Astrocyte (in vitro differentiated cells and primary cell): Measurements from ENCODE around the gene CCNL2. TPM values are rescaled to one million over a fixed set of nuclear protein-coding genes. Genes with fewer than 3 reads are reported as not detected.
A peak's percentile ranks its signal among the peaks of the same experiment; 100 is the strongest.

Source experiments
- DNase-seq: peaks from one replicate; pipeline ENCODE4 v3.0.0-alpha.2; 2010; ENCODE audit warnings: low read depth
- FAIRE-seq: peaks from 2 replicates; lab custom pipeline; 2011; peaks lifted over from hg19 to GRCh38; lab: Jason Lieb, UNC
- H2AFZ ChIP-seq: 2 replicates; pipeline ENCODE4 v1.6.0; 2012; ENCODE audit warnings: low read depth, low read length, inconsistent platforms
- H3K27ac ChIP-seq: 2 replicates; pipeline ENCODE4 v1.5.1; 2011; ENCODE audit warnings: low read depth, low read length, inconsistent platforms
- H3K27me3 ChIP-seq: 2 replicates; pipeline ENCODE4 v1.6.0; 2011; ENCODE audit warnings: low read length, inconsistent platforms; ENCODE audit not compliant: insufficient read depth
- H3K36me3 ChIP-seq: 2 replicates; pipeline ENCODE4 v1.5.1; 2011; ENCODE audit warnings: low read length, inconsistent platforms; ENCODE audit not compliant: insufficient read depth
- H3K4me1 ChIP-seq: 2 replicates; pipeline ENCODE4 v1.5.1; 2011; ENCODE audit warnings: low read length, inconsistent platforms; ENCODE audit not compliant: insufficient read depth
- H3K4me2 ChIP-seq: 2 replicates; pipeline ENCODE4 v1.6.0; 2012; ENCODE audit warnings: low read length, inconsistent platforms
- H3K4me3 ChIP-seq: 2 replicates; pipeline ENCODE4 v1.5.1; 2011; ENCODE audit warnings: low read depth, mild to moderate bottlenecking, low read length, inconsistent platforms; ENCODE audit not compliant: insufficient read depth
- H3K79me2 ChIP-seq: 2 replicates; pipeline ENCODE4 v1.6.0; 2012; ENCODE audit warnings: mild to moderate bottlenecking, low read length, inconsistent platforms; ENCODE audit not compliant: insufficient read depth
- H3K9ac ChIP-seq: 2 replicates; pipeline ENCODE4 v1.6.0; 2012; ENCODE audit warnings: mild to moderate bottlenecking, low read length, inconsistent platforms
- H3K9me3 ChIP-seq: 2 replicates; pipeline ENCODE4 v1.5.1; 2012; ENCODE audit warnings: low read depth, mild to moderate bottlenecking, low read length, inconsistent platforms; ENCODE audit not compliant: insufficient read depth
- H4K20me1 ChIP-seq: 2 replicates; pipeline ENCODE4 v1.6.0; 2012; ENCODE audit warnings: low read length, inconsistent platforms; ENCODE audit not compliant: insufficient read depth
- H3K27ac Mint-ChIP-seq: one replicate; pipeline ENCODE4 v1.8.0; 2021; ENCODE audit warnings: mild to moderate bottlenecking, mixed read lengths; ENCODE audit not compliant: unreplicated experiment
- H3K27me3 Mint-ChIP-seq: one replicate; pipeline ENCODE4 v1.8.0; 2021; ENCODE audit warnings: low read depth, mixed read lengths; ENCODE audit not compliant: unreplicated experiment
- H3K36me3 Mint-ChIP-seq: one replicate; pipeline ENCODE4 v1.8.0; 2021; ENCODE audit warnings: low read depth, mixed read lengths; ENCODE audit not compliant: unreplicated experiment
- H3K4me1 Mint-ChIP-seq: one replicate; pipeline ENCODE4 v1.8.0; 2021; ENCODE audit warnings: low read depth, mixed read lengths; ENCODE audit not compliant: unreplicated experiment
- H3K4me3 Mint-ChIP-seq: one replicate; pipeline ENCODE4 v1.8.0; 2021; ENCODE audit warnings: mild to moderate bottlenecking, moderate library complexity, mixed read lengths; ENCODE audit not compliant: unreplicated experiment
- H3K9me3 Mint-ChIP-seq: one replicate; pipeline ENCODE4 v1.8.0; 2021; ENCODE audit warnings: mild to moderate bottlenecking, mixed read lengths; ENCODE audit not compliant: unreplicated experiment
- EZH2 ChIP-seq: IDR thresholded peaks from 2 replicates; pipeline ENCODE4 v1.6.1; 2012; ENCODE audit warnings: mild to moderate bottlenecking, low read length, inconsistent platforms; ENCODE audit not compliant: insufficient read depth
- total RNA-seq: library from RNA; stranded (reverse); gene quantifications from 2 replicates; pipeline ENCODE4 v1.2.1, GENCODE V29; 2021
- TF ChIP-seq, protein P1 (sequence below): IDR thresholded peaks from 2 replicates; pipeline ENCODE4 v1.5.1; 2011; ENCODE audit warnings: low read depth, mild to moderate bottlenecking, inconsistent platforms, low read length, moderate library complexity; ENCODE audit not compliant: insufficient read depth

The CCNL2 gene
- total RNA-seq, 1 donor from 2014 or later: 194 TPM

DNA sequence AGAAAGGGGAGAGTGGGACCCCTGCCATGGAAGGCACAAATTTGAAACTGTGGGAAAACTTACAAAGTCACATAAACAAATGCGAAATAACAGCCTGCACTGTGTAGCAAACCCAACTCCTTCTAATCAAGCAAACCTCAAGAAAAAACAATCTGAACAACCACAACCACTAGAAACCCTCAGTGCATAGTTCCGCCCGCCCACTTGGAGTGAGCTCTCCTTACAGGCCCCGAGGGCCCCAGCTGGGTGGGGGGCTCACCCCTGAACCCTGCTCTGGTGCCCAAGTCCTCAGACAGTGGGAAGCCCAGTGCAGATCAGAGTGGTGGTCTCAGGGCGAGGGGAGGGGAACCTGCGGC lies 39.8 kb downstream of the CCNL2 start:
- Mint-ChIP-seq H3K27ac (peak overlapping the region; percentile 97), H3K4me3 (peak overlapping the region; percentile 77), H3K36me3 (peaks cover 3% of the 10 kb centered on the region), H3K4me1 (peaks cover 24% of the 10 kb centered on the region), H3K27me3 (peaks cover under 1% of the 10 kb centered on the region), H3K9me3 (no peaks in the 10 kb centered on the region)
- Histone ChIP-seq H3K4me1 (peaks cover 49% of the 10 kb centered on the region), H3K9ac (peak overlapping the region; percentile 95), H4K20me1 (peaks cover 19% of the 10 kb centered on the region), H3K27ac (peak overlapping the region; percentile 96), H3K9me3 (no peaks in the 10 kb centered on the region), H3K27me3 (no peaks in the 10 kb centered on the region), H2AFZ (no peak overlapping the region), H3K4me2 (peak overlapping the region; percentile 97), H3K4me3 (peak overlapping the region; percentile 83), H3K36me3 (no peaks in the 10 kb centered on the region), H3K79me2 (peaks cover 34% of the 10 kb centered on the region)
- peak; percentile 23 for FAIRE-seq
- peak; percentile 85 for DNase-seq
- no peak for TF ChIP-seq EZH2
- TF ChIP-seq, protein P1, sequence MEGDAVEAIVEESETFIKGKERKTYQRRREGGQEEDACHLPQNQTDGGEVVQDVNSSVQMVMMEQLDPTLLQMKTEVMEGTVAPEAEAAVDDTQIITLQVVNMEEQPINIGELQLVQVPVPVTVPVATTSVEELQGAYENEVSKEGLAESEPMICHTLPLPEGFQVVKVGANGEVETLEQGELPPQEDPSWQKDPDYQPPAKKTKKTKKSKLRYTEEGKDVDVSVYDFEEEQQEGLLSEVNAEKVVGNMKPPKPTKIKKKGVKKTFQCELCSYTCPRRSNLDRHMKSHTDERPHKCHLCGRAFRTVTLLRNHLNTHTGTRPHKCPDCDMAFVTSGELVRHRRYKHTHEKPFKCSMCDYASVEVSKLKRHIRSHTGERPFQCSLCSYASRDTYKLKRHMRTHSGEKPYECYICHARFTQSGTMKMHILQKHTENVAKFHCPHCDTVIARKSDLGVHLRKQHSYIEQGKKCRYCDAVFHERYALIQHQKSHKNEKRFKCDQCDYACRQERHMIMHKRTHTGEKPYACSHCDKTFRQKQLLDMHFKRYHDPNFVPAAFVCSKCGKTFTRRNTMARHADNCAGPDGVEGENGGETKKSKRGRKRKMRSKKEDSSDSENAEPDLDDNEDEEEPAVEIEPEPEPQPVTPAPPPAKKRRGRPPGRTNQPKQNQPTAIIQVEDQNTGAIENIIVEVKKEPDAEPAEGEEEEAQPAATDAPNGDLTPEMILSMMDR: no peak

DNA sequence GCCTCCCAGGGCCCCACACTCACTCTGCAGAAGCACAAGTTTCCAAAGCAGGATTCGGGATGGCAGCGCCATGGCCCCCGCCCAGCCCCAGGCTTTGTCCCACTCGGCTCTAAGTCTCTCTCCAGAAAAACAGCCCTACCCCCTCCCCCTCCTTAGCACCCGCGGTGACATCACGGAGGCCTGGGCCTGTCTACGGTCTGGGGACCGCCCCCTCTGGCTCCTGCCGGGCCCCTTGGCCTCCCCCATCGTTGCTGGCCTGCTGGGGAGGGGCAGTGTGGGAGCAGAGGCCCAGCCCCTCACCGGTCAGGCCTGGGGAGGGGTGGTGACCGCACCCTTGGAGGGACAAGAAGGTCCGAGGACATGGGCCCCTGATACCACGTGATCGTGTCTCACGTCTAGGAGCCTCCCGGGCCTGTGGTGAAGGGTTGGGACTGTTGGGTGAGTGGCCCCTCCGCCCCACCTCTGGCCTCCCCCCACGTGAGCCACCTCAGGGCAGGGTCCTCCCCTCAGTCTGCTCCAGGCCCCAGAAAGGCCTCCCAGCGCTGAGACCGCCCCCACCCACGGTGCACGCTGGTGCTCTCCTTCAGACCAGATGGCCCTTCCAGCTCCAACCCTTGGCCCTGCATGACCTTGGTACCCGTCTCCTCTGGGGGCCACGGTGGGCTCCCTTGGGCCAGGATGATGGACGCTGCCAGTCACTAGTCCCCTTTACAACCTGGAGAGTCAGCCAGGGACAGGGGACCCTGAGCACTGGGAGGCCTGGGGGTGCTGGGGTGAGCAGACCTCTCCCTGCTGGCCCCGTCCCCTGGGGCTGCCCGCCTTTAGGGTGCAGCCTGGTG lies 40.5 kb downstream of the CCNL2 start, which contains the start of gene MXRA8:
MXRA8 (minus strand) TSS at position 123 of the 839 bp plus-strand sequence; CDS start at position 72, 51 bp downstream.
- Histone ChIP-seq H4K20me1 (peaks cover 25% of the 10 kb centered on the region), H3K4me3 (peak within 1 kb of the TSS; percentile 83), H3K79me2 (peaks cover 40% of the 10 kb centered on the region), H3K9me3 (no peaks in the 10 kb centered on the region), H2AFZ (peak within 1 kb of the TSS; percentile 17), H3K9ac (peak within 1 kb of the TSS; percentile 95), H3K27me3 (no peaks in the 10 kb centered on the region), H3K4me1 (peaks cover 49% of the 10 kb centered on the region), H3K4me2 (peak within 1 kb of the TSS; percentile 97), H3K36me3 (no peaks in the 10 kb centered on the region), H3K27ac (peak within 1 kb of the TSS; percentile 96)
- H3K27me3 Mint-ChIP-seq: peaks cover 2% of the 10 kb centered on the region
- no peak for TF ChIP-seq EZH2
- FAIRE-seq (no peak), DNase-seq (peak; percentile 77)
- H3K27ac Mint-ChIP-seq: peak within 1 kb of the TSS; percentile 97
- H3K4me1 Mint-ChIP-seq: peaks cover 24% of the 10 kb centered on the region
- no peaks in the 10 kb centered on the region for H3K9me3 Mint-ChIP-seq
- H3K4me3 Mint-ChIP-seq: peak within 1 kb of the TSS; percentile 83
- peaks cover 3% of the 10 kb centered on the region for H3K36me3 Mint-ChIP-seq

DNA sequence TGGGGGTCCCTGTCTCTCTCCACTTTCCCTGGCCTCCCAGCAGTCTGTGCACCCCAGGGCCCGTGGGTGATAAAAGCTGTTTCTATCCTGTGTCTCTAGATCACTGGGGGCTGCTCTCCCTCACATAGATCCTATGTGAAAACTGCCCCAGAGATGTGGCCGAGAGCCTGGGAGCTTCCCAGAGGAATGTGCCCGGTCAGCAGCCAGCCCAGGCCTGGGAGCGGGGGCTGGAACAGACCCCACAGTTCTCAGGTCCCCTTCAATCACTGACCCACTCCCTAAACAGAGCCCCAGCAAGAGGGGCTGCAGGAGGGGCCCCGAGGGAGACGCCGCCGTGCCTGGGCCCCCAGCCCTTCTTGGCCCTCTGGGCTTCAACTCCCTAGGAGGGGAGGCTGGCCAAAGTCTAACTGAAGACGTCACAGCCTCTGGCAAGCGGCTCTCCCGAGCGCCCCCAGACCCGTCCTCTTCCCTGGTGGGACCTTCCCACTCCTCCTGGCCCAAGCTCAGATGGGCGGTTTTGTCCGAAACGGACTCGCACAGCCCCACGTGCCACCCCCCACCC lies 41.2 kb downstream of the CCNL2 start:
- Mint-ChIP-seq H3K4me1 (peaks cover 24% of the 10 kb centered on the region), H3K27me3 (peaks cover 2% of the 10 kb centered on the region), H3K36me3 (peaks cover 3% of the 10 kb centered on the region), H3K9me3 (no peaks in the 10 kb centered on the region), H3K4me3 (peak overlapping the region; percentile 83), H3K27ac (peak overlapping the region; percentile 96)
- H3K36me3 ChIP-seq: peaks cover 4% of the 10 kb centered on the region
- FAIRE-seq: no peak
- H3K4me2 ChIP-seq: peak overlapping the region; percentile 97
- peaks cover 32% of the 10 kb centered on the region for H4K20me1 ChIP-seq
- H2AFZ ChIP-seq: peak overlapping the region; percentile 4
- peaks cover 51% of the 10 kb centered on the region for H3K4me1 ChIP-seq
- H3K27me3 ChIP-seq: no peaks in the 10 kb centered on the region
- peaks cover 43% of the 10 kb centered on the region for H3K79me2 ChIP-seq
- peak; percentile 5 for DNase-seq
- H3K9me3 ChIP-seq: no peaks in the 10 kb centered on the region
- H3K9ac ChIP-seq: peak overlapping the region; percentile 95
- peak overlapping the region; percentile 83 for H3K4me3 ChIP-seq
- no peak for TF ChIP-seq EZH2
- TF ChIP-seq, protein P1: no peak
- peak overlapping the region; percentile 96 for H3K27ac ChIP-seq
